GM19324 (cell line): Measurements from ENCODE around the gene JMJD1C.
"Not testable (repeated sequence)": the region's sequence is repeated elsewhere in the genome, so short reads cannot be mapped to it uniquely, and the experiment has no call there.

Source experiments
- ATAC-seq: cut with Tn5 transposase; IDR thresholded peaks from one replicate; pipeline ENCODE4 v1.9.1; 2021; ENCODE audit warnings: mild to moderate bottlenecking, moderate library complexity; ENCODE audit not compliant: unreplicated experiment, low FRiP score

JMJD1C gene

DNA sequence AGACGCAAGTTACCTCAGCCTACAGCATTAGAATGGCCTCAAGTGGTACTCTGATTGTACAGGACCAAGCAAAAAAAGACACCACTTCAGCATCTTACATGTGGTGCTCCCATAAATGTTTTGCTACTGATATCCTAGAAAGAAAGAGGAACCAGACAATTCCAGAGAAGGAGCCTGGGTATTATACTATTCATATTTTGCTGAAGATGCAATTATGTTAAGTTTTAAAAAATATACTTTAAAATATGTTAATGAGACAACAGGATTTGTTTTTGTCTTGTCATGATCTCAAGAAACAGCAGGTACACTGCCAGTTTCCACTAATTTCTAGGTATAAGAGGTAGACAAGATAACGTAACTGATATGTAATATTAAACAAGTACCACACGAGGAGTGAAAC, 92.6 kb downstream of the JMJD1C start:
- ATAC-seq = no peak

DNA sequence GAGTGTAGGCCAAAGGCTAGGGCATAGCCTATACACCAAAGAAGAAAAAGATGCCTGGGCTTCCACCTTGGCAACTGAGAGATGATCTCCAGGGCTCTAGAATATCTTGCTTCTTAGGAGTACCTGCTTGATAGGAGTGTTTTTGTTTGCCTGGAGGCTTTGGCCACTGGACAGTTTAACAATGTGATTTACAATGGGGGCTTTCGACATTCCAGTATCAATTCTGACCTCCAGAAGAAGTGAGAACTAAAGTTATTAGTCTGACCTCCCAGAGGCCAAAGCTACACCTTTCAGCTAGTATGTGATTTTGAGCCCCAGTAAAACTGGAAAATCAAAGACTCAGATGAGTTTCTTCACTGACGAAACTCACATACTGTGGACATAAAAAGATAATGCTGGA, 96.1 kb downstream of the JMJD1C start:
- no peak for ATAC-seq

- ATAC-seq = no peak
These were observed 97.4 kb downstream of the JMJD1C start for GRCh38 chr10:63368365-63368764.

- ATAC-seq = no peak
These were observed 98.8 kb downstream of the JMJD1C start for GRCh38 chr10:63366933-63367332.

GRCh38 chr10:63365976-63366765, 99.6 kb downstream of the JMJD1C start:
- no peak for ATAC-seq

DNA sequence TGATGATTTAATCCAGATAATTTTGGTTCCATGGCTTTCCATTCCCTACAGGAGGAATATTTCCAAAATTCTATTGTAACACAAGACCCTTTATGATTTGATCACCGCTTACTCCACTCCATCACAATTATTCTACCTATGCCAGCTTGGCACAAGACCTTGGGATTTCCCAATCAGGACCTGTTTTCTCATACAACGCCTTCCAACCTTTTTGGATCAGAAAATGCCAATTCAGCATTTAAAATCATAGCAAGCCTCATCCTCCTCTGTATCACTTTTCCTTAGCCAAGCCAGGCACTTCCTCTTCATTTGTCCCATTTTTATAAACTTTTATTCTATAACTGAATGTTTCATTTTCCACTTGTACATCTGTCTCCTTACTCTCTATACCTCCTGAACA, 100.9 kb downstream of the JMJD1C start:
- no peak for ATAC-seq

DNA sequence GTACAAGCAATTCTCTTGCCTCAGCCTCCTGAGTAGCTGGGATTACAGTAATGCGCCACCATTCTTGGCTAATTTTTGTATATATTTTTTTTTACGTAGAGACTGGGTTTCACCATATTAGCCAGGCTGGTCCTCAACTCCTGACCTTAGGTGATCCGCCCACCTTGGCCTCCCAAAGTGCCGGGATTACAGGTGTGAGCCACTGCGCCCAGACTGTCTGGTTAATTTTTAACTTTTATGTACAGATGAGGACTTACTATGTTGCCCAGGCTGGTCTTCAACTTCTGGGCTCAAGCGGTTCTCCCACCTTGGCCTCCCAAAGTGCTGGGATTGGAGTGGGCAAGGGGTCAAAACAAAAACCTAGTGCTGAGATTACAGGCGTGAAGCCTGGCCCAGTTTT, 101.8 kb downstream of the JMJD1C start:
- no peak for ATAC-seq

DNA sequence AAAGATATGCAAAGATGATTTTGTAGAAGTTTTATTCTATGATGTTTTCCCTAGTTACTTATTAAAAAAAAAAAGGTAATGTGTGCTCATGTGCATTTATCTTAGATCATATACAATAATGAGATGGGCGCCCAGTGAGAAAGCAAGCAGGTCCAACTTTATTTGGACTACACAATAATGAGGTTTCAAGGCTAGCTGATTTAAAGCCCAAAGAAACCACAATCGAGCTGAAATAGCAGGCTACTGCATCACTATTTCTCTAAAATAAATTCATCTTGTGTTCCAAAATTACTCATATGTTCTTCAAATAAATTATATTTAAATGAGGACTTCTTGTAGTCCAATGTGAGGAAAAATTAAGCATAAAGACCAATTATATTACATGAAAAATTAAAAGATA, 110.1 kb downstream of the JMJD1C start:
- ATAC-seq = no peak

DNA sequence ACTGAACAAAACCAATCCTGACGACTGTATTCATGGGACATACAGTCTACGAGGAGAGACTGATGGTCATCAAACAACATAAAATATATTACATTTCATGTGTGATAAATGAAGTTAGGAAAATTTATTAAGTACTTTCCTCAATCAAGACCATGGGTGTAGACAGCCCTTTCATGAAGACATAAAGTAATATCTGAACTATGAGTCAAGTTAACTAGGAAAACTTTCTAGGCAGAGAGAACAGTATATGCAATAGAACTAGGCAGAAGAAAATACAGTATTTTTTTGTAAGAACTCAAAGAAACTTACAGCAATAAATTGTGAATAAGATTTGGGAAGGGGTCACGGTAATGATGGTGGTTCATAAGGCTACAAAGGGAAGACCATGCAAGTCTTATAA, 112.8 kb downstream of the JMJD1C start:
- ATAC-seq = no peak

GRCh38 chr10:63348245-63348850, 117.4 kb downstream of the JMJD1C start:
- no peak for ATAC-seq

DNA sequence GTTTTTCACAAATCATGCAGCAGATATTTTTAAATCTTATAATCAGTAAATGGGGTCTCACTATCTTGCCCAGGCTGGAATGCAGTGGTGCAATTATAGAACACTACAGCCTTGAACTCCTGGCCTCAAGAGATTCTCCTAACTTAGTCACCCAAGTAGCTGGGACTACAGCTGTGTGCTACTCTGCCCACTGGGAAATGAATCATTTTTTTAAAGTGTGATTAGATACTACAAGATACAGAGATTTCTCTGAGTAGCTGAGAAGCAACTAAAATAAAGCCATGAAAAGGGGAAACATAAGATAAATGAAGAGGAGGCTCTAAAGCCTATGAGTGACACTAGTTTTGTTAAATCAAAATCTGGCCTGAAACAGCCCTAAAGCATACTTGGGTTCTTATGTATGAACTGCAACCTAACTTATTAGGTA, 119.7 kb downstream of the JMJD1C start:
- ATAC-seq = no peak

DNA sequence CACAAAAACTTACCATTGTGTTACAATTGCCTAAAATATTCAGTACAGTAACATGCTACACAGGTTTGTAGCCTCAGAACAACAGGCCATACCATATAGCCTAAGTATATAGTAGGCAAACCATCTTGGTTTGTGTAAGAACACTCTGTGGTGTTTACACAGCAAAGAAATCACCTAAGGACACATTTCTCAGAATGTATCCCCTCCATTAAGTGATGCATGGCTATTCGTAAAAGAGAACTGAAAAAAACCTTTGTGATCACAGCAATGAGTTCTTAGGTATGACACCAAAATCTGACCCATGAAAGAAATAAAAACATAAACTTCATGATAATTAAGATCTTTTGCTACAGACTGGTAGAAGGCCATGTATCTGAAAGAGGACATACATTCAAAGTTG, 121.5 kb downstream of the JMJD1C start:
- no peak for ATAC-seq

DNA sequence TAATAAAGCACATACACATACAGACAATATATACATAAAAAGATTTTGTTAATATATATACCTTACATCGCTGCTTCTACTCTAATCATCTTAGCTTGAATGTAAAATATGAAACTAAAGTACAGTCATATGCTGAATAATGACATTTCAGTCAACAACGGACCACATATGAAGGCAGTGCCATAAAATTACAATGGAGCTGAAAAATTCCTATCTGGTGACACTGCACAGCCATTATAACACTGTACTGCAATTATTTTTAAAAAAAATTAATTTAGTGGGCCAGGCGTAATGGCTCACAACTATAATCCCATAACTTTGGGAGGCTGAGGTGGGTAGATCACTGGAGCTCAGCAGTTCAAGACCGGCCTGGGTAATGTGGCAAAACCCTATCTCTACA, 122.3 kb downstream of the JMJD1C start:
- ATAC-seq = no peak

DNA sequence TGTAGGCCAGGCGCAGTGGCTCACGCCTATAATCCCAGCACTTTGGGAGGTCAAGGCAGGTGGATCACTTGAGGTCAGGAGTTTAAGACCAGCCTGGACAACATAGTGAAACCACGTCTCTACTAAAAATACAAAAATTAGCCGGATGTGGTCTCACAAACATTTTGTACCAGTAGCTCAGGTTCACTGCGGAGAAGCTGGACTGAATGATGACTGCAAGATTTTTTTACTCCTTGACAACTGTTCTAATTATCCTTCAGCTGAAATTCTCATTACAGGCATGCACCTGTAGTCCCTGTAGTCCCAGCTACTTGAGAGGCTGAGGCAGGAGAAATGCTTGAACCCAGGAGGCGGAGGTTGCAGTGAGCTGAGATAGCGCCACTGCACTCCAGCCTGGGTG, 126.1 kb downstream of the JMJD1C start:
- not testable (repeated sequence) for ATAC-seq

DNA sequence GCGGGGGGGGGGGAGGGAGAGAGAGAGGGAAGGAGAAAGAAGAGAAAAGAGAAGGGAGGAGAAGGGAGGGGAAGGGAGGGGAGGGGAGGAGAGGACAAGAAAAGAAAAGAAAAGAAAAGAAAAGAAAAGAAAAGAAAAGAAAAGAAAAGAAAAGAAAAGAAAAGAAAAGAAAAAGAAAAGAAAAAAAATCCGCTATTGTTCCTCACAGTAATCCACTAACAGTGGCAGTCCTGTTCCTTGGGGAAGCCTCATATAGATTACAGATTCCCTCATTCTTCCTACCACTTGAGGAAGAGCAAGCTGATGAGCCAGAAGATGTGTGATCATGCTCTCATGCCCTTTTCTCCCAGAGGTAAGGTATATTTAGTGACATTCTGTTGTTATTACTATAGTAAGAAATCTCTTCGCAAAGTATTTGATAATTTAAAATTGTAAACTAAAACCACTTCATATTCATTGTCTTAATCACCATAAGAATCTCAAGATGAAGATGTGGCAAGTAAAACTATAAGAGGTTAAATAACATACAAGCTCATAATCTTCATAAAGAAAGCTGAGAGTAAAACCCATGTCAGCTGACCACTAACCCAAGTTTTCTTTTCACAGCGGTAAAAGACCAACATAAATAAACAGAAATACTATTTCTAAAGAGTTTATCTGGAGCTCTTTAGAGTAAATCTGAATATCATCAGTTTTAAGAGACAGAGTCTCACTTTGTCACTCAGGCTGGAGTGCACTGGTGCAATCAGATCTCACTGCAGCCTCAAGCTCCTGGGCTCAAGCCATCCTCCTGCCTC, 128.1 kb downstream of the JMJD1C start:
- no peak for ATAC-seq

DNA sequence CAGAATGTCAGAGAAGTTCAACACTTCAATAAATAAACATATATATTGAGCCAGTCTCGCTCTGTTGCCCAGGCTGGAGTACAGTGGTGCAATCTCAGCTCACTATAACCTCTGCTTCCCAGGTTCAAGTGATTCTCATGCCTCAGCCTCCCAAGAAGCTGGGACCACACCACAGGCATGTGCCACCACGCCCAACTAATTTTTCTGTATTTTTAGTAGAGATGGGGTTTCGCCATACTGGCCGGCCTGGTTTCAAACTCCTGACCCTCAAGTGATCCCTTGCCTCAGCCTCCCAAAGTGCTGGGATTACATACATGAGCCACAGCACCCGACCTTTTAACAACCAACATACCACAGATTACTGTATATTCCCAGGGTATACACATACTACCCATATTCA, 134.2 kb downstream of the JMJD1C start:
- no peak for ATAC-seq

DNA sequence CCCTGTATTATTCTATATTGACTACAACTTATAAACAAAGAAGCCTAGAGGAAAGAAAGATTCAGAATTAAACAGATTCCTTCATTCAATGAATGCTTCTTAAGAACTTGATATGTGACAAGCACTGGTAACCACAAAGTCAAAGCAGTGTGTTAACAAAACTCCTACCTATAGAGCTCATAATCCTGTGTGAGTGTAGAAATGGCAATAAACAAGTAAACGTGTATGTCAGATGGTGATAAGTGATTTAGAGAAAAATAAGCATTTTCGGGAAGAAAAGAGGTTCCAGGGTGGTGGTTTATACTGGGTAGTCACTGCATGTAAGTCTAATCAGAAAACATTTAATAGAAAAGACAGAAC, 141.3 kb downstream of the JMJD1C start:
- no peak for ATAC-seq

- no peak for ATAC-seq
These were observed 141.9 kb downstream of the JMJD1C start for GRCh38 chr10:63323701-63324494.

- ATAC-seq = no peak
These were observed 145.1 kb downstream of the JMJD1C start for GRCh38 chr10:63320683-63321082.

- no peak for ATAC-seq
These were observed 146.5 kb downstream of the JMJD1C start for GRCh38 chr10:63319231-63319630.

- ATAC-seq = no peak
These were observed 147.3 kb downstream of the JMJD1C start for GRCh38 chr10:63318491-63318890.
